Body of pancreas (tissue), 4 donors: Measurements from ENCODE around the gene MIGA2.

ENCODE experiments used
- POLR2A ChIP-seq, 3 donors: fragments of 450-650 bp; IDR thresholded peaks; one replicate each; pipeline ENCODE4 v1.6.1; 2016; ENCODE audit warnings: antibody characterized with exemption in 3 of 3, mild to moderate bottlenecking in 2 of 3
- TF ChIP-seq, protein P1 (sequence below), 7 experiments: fragments of 450-650 bp in 4 of 7; fragments of 200-600 bp in 3 of 7; sonication (generic) in 3 of 7; IDR thresholded peaks; one replicate each; pipeline ENCODE4 v1.5.1; 2016 to 2019; ENCODE audit warnings: antibody characterized with exemption in 7 of 7

- TF ChIP-seq, protein P1, sequence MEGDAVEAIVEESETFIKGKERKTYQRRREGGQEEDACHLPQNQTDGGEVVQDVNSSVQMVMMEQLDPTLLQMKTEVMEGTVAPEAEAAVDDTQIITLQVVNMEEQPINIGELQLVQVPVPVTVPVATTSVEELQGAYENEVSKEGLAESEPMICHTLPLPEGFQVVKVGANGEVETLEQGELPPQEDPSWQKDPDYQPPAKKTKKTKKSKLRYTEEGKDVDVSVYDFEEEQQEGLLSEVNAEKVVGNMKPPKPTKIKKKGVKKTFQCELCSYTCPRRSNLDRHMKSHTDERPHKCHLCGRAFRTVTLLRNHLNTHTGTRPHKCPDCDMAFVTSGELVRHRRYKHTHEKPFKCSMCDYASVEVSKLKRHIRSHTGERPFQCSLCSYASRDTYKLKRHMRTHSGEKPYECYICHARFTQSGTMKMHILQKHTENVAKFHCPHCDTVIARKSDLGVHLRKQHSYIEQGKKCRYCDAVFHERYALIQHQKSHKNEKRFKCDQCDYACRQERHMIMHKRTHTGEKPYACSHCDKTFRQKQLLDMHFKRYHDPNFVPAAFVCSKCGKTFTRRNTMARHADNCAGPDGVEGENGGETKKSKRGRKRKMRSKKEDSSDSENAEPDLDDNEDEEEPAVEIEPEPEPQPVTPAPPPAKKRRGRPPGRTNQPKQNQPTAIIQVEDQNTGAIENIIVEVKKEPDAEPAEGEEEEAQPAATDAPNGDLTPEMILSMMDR (IDR thresholded peaks at IDR 0.05) = no peak
- no peak for TF ChIP-seq POLR2A (IDR thresholded peaks at IDR 0.05)
Observed at GRCh38 chr9:129011761-129012181, 24.7 kb upstream of the MIGA2 start.
